Hepatocyte (in vitro differentiated cells): ENCODE measurements around the gene LDHAL6A. TPM values are rescaled to one million over a fixed set of nuclear protein-coding genes. Genes with fewer than 3 reads are reported as not detected.

Experiments
- DNase-seq: peaks from one replicate; pipeline ENCODE4 v3.0.0-alpha.2; 2016; ENCODE audit warnings: low spot score
- H2AFZ ChIP-seq: fragments of 200-600 bp; sonication (generic); 2 replicates; pipeline ENCODE4 v1.6.0; 2016; ENCODE audit warnings: antibody characterized with exemption, mild to moderate bottlenecking
- H3K27ac ChIP-seq: fragments of 200-600 bp; sonication (generic); 2 replicates; pipeline ENCODE4 v1.5.1; 2016; ENCODE audit warnings: mild to moderate bottlenecking
- H3K27me3 ChIP-seq: fragments of 200-600 bp; sonication (generic); 2 replicates; pipeline ENCODE4 v1.6.1; 2016
- H3K36me3 ChIP-seq: fragments of 200-600 bp; sonication (generic); replicated peaks from 2 replicates; pipeline ENCODE4 v1.5.1; 2016; ENCODE audit warnings: low read depth; ENCODE audit not compliant: insufficient read depth
- H3K4me1 ChIP-seq: fragments of 200-600 bp; sonication (generic); 2 replicates; pipeline ENCODE4 v1.5.1; 2016; ENCODE audit warnings: mild to moderate bottlenecking, moderate library complexity; ENCODE audit not compliant: insufficient read depth
- H3K4me2 ChIP-seq: fragments of 200-600 bp; sonication (generic); 2 replicates; pipeline ENCODE4 v1.6.0; 2016
- H3K4me3 ChIP-seq: fragments of 200-600 bp; sonication (generic); 2 replicates; pipeline ENCODE4 v1.5.1; 2016; ENCODE audit warnings: mild to moderate bottlenecking
- H3K79me2 ChIP-seq: fragments of 200-600 bp; sonication (generic); 2 replicates; pipeline ENCODE4 v1.6.0; 2017; ENCODE audit warnings: mild to moderate bottlenecking
- H3K9me2 ChIP-seq: fragments of 200-600 bp; sonication (generic); replicated peaks from 2 replicates; pipeline ENCODE4 v1.6.0; 2017; ENCODE audit warnings: mild to moderate bottlenecking; ENCODE audit not compliant: insufficient read depth
- H3K9me3 ChIP-seq: fragments of 200-600 bp; sonication (generic); 2 replicates; pipeline ENCODE4 v1.5.1; 2016; ENCODE audit warnings: low read depth, mild to moderate bottlenecking
- H4K20me1 ChIP-seq: fragments of 200-600 bp; sonication (generic); 2 replicates; pipeline ENCODE4 v1.6.0; 2016; ENCODE audit warnings: mild to moderate bottlenecking; ENCODE audit not compliant: insufficient read depth, poor library complexity, severe bottlenecking
- EZH2 ChIP-seq: fragments of 200-600 bp; sonication (generic); IDR thresholded peaks from 2 replicates; pipeline ENCODE4 v1.6.1; 2016; ENCODE audit warnings: antibody characterized with exemption, mild to moderate bottlenecking, borderline replicate concordance
- EZH2phosphoT487 ChIP-seq: fragments of 200-600 bp; sonication (generic); IDR thresholded peaks from one replicate; pipeline ENCODE4 v1.6.1; 2018; ENCODE audit warnings: antibody characterized with exemption, mild to moderate bottlenecking, low read depth, moderate library complexity; ENCODE audit not compliant: unreplicated experiment, severe bottlenecking
- WGBS: methylation state at CpG from one replicate; pipeline ENCODE4 v1.1.6; 2016; ENCODE audit warnings: low lambda C conversion rate; ENCODE audit errors: missing lambda C conversion rate; 5-methylcytosine and 5-hydroxymethylcytosine counted together
- polyA plus RNA-seq: library from polyadenylated mRNA; unstranded; fragments of >200 nt; fragmentation: Nextera tagmentation; extraction: Ambion mirVana; gene quantifications from 2 replicates; pipeline ENCODE4 v1.2.1, GENCODE V29; 2016
- total RNA-seq: library from RNA; depleted of rRNA; stranded (reverse); fragments of >200 nt; gene quantifications from 2 replicates; pipeline ENCODE4 v1.2.3, GENCODE V29; 2014
- TF ChIP-seq, protein P1 (sequence below): fragments of 200-600 bp; sonication (generic); IDR thresholded peaks from 2 replicates; pipeline ENCODE4 v1.5.1; 2016; ENCODE audit warnings: antibody characterized with exemption, mild to moderate bottlenecking; ENCODE audit not compliant: poor library complexity

LDHAL6A gene
- total and polyA plus RNA-seq, 2 experiments from 2014 or later, result 0.06 TPM; not detected in 1

DNA sequence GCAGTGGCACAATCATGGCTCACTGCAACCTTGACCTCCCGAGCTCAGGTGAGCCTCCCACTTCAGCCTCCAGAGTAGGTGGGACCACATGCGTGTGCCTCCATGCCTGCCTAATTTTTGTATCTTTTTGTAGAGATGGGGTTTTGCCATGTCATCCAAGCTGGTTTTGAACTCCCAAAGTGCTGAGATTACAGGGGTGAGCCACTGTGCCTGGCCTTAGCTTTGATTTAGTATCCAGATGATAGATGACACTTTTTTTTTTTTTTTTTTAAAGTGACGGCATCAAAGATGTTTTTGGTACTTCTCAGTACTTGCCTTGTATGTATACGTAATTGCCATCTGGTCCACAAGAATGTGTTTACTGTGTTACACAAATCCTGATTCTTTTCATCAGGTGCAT is 23.4 kb downstream of the LDHAL6A start:
- Histone ChIP-seq H3K36me3 (no peaks in the 10 kb centered on the region), H3K4me1 (no peaks in the 10 kb centered on the region), H4K20me1 (no peaks in the 10 kb centered on the region), H3K4me2 (no peak overlapping the region), H3K9me2 (no peaks in the 10 kb centered on the region), H3K9me3 (no peaks in the 10 kb centered on the region), H3K27ac (no peak overlapping the region), H2AFZ (no peak overlapping the region), H3K79me2 (no peaks in the 10 kb centered on the region), H3K4me3 (no peak overlapping the region), H3K27me3 (no peaks in the 10 kb centered on the region)
- DNase-seq, result no peak
- WGBS, result 96% methylated on average over 4 of the region's 4 CpGs
- TF ChIP-seq EZH2phosphoT487, result no peak

DNA sequence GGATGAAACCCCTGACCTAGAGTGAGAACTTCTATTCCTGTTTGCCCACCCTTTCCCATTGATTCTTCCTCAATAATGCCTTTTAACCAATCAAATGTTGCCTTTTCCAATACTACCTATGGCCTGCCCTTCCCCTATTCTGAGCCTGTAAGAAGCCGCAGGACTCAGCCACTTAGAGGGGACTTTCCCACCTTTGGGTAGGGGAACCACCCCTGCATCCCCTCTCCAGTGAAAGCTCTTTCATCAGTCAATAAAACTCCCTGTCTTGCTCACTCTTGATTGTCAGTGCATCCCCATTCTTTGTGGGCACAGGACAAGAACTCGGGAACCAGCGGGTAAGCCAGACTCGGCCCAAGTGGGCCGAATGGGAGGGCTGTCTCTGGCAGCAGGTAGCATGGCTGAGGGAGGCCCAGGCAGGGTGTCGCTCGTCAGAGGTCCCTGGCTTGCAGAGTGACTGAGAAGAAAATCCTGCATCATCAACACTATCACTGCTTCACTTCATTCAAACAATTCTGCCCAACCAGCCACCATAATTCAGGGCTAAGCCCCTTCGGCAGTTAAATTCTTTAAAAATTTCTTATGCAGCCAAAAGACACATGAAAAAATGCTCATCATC is 30.4 kb downstream of the LDHAL6A start:
- Histone ChIP-seq H3K4me3 (no peak overlapping the region), H3K4me2 (no peak overlapping the region), H3K4me1 (peaks cover 8% of the 10 kb centered on the region), H3K27me3 (no peaks in the 10 kb centered on the region), H2AFZ (no peak overlapping the region), H4K20me1 (no peaks in the 10 kb centered on the region), H3K9me3 (peaks cover 5% of the 10 kb centered on the region), H3K9me2 (no peaks in the 10 kb centered on the region), H3K36me3 (no peaks in the 10 kb centered on the region), H3K79me2 (peaks cover 5% of the 10 kb centered on the region), H3K27ac (no peak overlapping the region)
- TF ChIP-seq, protein P1, sequence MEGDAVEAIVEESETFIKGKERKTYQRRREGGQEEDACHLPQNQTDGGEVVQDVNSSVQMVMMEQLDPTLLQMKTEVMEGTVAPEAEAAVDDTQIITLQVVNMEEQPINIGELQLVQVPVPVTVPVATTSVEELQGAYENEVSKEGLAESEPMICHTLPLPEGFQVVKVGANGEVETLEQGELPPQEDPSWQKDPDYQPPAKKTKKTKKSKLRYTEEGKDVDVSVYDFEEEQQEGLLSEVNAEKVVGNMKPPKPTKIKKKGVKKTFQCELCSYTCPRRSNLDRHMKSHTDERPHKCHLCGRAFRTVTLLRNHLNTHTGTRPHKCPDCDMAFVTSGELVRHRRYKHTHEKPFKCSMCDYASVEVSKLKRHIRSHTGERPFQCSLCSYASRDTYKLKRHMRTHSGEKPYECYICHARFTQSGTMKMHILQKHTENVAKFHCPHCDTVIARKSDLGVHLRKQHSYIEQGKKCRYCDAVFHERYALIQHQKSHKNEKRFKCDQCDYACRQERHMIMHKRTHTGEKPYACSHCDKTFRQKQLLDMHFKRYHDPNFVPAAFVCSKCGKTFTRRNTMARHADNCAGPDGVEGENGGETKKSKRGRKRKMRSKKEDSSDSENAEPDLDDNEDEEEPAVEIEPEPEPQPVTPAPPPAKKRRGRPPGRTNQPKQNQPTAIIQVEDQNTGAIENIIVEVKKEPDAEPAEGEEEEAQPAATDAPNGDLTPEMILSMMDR, result no peak
- TF ChIP-seq EZH2phosphoT487 (no peak), EZH2 (no peak)
- WGBS, result 95% methylated on average over 8 of the region's 8 CpGs
- no peak for DNase-seq

DNA sequence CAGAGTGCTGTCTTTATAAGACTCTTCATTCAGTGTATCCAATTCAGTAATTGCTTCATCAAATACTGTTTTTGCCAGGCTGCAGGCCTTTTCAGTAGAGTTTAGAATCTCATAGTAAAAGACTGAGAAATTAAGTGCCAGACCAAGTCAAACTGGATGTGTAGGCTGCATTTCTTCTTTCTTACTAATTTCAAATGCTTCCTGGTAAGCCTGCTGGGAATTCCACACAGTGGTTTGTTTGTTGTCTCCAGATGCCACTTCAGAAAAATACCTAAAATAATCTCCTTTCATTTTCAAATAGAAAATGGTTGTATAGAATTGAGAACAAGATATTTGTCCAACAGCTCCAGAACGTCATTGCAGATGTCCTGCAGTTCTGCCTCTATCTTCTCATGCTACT is 34.7 kb downstream of the LDHAL6A start:
- Histone ChIP-seq H3K9me3 (peaks cover 5% of the 10 kb centered on the region), H3K9me2 (no peaks in the 10 kb centered on the region), H4K20me1 (no peaks in the 10 kb centered on the region), H3K27ac (peak overlapping the region; percentile 47), H3K4me1 (peaks cover 18% of the 10 kb centered on the region), H3K27me3 (no peaks in the 10 kb centered on the region), H3K36me3 (no peaks in the 10 kb centered on the region), H2AFZ (no peak overlapping the region), H3K79me2 (peaks cover 5% of the 10 kb centered on the region), H3K4me2 (peak overlapping the region; percentile 52), H3K4me3 (no peak overlapping the region)
- no peak for DNase-seq
- WGBS, result 72% methylated on average over 1 of the region's 1 CpG
- TF ChIP-seq, protein P1, result no peak
- TF ChIP-seq EZH2phosphoT487 (no peak), EZH2 (no peak)

DNA sequence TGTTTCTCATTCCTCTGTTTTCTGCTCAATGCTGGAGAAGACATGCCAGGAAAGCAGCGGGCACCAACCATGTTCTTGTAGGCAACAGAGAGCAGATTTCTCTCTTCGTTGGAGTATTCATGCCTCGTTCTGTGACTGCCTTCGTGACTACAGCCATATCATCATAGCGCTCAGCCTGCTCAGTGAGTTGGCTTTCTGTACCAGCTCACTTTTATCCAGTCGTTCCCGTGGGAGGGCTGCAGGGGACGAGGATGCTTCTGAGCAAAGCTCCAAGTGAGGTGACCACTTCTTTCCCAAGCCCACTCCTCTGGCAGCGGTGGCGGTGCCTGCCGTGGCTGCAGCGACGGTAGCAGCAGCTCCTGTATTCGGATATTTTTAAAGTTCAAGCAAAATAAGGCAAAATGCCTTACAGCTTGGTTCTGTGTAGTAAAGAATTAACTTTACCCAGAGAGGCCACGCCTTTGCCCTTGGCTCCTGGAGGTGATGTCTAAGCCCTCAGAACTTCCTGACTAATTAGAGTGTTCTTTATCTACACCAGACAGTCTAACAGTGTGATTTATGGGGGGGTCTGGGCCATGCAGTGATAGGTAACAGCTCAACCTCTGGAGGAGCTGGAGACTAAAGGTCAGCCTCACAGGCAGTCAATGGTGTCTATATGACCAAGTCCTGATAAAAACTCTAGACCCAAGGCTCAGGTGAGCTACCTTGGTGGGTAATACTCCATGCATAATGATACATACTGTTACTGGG is 35.3 kb downstream of the LDHAL6A start:
- peak; percentile 46 for DNase-seq
- Histone ChIP-seq H3K9me3 (peaks cover 5% of the 10 kb centered on the region), H3K79me2 (peaks cover 5% of the 10 kb centered on the region), H3K4me3 (no peak overlapping the region), H3K27me3 (no peaks in the 10 kb centered on the region), H4K20me1 (no peaks in the 10 kb centered on the region), H3K9me2 (no peaks in the 10 kb centered on the region), H3K4me2 (peak overlapping the region; percentile 52), H2AFZ (no peak overlapping the region), H3K4me1 (peaks cover 18% of the 10 kb centered on the region), H3K36me3 (no peaks in the 10 kb centered on the region), H3K27ac (peak overlapping the region; percentile 53)
- no peak for TF ChIP-seq EZH2
- TF ChIP-seq, protein P1, result no peak
- no peak for TF ChIP-seq EZH2phosphoT487
- WGBS, result 87% methylated on average over 15 of the region's 15 CpGs
